ENCODE data around the gene MTF1.
"Not testable (repeated sequence)": the region's sequence is repeated elsewhere in the genome, so short reads cannot be mapped to it uniquely, and the experiment has no call there.

The MTF1 gene

DNA sequence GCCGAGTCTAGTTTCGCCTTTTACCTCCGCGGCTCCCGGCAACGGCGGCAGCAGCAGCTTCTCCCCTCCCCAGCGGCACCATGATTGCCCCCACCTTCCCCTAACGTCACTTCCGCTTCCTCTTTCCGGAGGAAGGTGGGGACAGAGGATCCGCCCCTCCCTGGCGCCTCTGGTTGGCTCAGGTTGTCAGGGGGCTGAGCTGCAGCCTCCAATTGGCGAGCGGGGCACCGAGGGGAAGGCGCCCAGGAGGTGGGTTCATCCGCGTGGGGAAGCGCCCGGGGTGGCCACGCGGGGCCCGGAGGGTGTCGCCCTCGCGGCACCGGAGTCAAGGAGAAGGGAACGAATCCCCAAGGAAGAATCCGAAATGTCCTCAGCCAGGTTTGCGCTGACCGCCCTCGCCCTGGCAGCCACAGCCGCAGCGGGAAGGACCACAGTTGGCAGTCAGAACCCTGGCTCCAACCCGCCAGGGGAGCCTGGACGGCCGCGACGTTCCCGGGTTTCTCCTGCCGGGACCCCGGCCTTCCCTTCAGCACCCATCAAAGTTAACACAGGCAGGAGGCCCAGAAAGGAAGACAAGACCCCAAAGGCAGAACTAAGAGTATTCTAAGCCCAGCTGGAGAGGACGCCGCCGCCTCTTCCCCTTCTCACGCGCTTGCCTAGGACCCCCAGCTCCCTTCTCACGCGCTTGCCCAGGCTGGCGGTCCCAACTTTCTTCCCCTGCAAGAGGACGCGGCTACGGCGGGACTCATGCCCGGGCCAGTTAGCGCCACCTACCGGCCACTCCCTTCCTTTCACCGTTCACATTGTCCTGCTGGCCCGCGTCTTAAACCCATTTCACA is at the start of gene MTF1:
TSS of gene MTF1 (minus strand) at position 86 of the 839 bp plus-strand sequence. CDS start 1,934 bp downstream, outside the sequence.
- DNase-seq, result peak; percentile 89

DNA sequence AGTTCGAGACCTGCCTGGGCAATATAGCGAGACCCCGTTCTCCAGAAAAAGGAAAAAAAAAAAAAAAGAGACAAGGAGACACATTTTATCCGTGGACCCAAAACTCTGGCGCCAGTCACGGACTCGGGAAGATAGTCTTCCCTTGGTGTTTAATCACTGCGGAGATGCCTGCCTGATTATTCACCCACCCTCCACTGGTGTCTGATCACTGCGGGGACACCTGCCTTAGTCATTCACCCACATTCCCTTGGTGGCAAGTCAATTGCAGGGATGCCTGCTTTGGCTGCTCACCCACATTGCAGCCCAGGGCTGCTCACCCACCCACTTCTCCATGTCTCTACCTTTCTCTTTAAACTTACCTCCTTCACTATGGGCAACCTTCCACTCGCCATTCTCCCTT is 49.1 kb upstream of the MTF1 start:
- DNase-seq, result not testable (repeated sequence)

DNA sequence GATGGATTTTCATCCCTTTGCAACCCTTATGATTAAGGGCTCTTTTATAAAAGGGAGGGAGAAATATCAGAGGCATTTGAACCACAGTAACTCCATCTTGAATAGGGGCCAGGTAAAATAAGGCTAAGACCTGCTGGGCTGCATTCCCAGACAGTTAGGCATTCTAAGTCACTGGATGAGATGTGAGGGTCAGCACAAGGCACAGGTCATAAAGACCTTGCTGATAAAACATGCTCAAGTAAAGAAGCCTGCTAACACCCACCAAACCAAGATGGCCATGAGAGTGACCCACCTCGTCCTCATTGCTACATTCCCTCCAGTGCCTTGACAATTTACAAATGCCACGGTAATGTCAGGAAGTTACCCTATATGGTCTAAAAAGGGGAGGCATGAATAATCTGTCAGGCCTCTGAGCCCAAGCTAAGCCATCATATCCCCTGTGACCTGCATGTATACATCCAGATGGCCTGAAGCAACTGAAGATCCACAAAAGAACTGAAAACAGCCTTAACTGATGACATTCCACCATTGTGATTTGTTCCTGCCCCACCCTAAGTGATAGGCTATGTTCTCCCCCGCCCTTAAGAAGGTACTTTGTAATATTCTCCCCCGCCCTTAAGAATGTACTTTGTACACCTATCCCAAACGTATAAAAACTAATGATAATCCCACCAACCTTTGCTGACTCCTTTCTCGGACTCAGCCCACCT is 48.2 kb upstream of the MTF1 start:
- DNase-seq, result not testable (repeated sequence)

GRCh38 chr1:37906591-37906990 is 47.2 kb upstream of the MTF1 start:
- not testable (repeated sequence) for DNase-seq

- no peak for DNase-seq
Measured at GRCh38 chr1:37905727-37906126, 46.3 kb upstream of the MTF1 start.

- DNase-seq, result not testable (repeated sequence)
Measured at GRCh38 chr1:37903921-37904320, 44.5 kb upstream of the MTF1 start.

DNA sequence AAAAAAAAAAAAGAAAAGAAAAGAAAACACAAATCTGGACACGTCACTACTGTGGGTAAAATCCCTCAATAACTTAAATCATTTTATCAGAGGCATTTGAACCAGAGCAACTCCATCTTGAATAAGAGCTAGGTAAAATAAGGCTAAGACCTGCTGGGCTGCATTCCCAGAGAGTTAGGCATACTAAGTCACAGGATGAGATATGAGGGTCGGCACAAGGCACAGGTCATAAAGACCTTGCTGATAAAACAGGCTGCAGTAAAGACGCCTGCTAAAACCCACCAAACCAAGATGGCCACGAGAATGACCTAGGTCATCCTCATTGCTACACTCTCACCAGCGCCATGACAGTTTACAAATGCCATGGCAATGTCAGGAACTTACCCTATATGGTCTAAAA is 43.6 kb upstream of the MTF1 start:
- no peak for DNase-seq

DNA sequence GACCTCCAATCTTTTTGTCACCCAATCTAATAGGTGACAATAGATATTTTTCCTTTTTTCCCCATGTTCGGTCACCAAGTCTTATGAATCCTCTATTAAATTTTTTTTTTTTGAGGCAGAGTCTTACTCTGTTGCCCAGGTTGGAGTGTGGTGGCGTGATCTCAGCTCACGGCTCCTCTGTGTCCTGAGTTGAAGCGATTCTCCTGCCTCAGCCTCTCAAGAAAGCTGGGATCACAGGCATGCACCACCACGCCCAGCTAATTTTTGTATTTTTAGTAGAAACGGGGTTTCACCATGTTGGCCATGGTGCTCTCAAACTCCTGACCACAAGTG is 42.5 kb upstream of the MTF1 start:
- no peak for DNase-seq

DNA sequence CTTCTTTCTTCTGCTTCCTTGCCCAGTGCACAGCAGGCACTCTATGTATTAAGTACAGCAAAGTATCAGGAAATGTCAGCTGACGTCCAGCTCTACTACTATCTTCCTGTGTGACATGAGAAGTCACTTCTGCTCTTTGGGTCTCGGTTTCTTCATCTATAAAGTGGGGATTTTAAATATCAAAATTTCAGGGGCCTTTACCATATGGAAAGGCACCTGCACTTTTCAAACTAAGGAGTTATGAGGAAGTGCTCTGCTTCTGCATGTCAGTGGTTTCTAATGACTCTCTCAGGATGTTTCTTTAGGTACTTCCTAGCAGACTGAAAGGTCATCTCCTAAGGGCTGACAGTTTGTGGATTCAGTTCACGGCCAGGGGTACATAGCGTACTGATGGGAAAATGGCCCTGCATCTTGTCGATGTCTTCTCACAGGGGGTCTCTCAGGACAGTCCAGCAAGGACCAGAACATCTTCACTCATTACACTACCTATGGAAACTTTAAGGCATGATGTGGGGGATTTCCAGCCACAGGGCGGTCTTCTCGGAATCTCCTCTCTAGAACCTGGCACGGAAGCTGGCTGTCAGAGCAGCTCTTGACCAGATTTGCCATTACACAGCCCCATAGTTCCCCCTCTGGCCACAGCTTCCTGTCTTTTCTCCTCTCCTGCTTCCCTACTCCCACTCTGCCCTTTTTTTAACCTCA is 42.0 kb upstream of the MTF1 start:
- peak; percentile 54 for DNase-seq

DNA sequence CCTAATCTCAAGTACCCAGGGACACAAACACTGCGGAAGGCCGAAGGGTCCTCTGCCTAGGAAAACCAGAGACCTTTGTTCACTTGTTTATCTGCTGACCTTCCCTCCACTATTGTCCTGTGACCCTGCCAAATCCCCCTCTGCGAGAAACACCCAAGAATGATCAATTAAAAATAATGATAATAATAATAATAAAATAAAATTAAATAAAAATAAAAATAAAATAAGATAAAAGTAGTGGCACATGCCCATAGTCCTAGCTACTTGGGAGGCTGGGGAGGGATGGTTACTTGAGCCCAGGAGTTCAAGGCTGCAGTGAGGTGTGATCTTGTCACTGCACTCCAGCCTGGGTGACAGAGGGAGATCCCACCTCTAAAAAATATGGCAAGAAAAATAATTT is 38.2 kb upstream of the MTF1 start:
- DNase-seq, result not testable (repeated sequence)

- no peak for DNase-seq
Measured at GRCh38 chr1:37893673-37894072, 34.3 kb upstream of the MTF1 start.

- no peak for DNase-seq
Measured at GRCh38 chr1:37892151-37893047, 33.0 kb upstream of the MTF1 start.

- peak; percentile 10 for DNase-seq
Measured at GRCh38 chr1:37890378-37891014, 31.1 kb upstream of the MTF1 start.

GRCh38 chr1:37888022-37888700 is 28.8 kb upstream of the MTF1 start:
- no peak for DNase-seq

GRCh38 chr1:37884145-37884544 is 24.8 kb upstream of the MTF1 start:
- DNase-seq, result no peak

- DNase-seq, result peak; percentile 5
Measured at GRCh38 chr1:37883671-37884070, 24.3 kb upstream of the MTF1 start.

DNA sequence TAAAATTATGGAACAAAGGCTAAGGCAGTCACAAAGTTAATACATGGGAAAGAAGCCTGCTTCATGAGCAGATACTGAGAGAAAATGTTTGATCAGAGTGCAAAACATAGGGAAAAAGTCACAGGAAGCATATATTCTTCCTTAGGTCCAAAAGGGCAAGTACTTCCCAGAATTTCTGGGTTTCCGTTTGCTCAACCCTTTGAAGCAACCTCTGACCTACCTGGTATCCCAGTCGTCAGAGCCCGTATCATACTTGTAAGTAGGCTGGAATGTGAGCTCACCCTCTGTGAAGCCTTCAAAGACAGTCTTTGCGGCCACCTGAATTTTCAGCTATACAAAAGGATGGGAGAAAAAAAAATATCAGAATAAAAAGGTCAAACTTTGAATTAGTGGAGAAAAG is 20.5 kb upstream of the MTF1 start:
- DNase-seq, result no peak

- DNase-seq, result no peak
Measured at GRCh38 chr1:37878071-37878470, 18.7 kb upstream of the MTF1 start.

DNA sequence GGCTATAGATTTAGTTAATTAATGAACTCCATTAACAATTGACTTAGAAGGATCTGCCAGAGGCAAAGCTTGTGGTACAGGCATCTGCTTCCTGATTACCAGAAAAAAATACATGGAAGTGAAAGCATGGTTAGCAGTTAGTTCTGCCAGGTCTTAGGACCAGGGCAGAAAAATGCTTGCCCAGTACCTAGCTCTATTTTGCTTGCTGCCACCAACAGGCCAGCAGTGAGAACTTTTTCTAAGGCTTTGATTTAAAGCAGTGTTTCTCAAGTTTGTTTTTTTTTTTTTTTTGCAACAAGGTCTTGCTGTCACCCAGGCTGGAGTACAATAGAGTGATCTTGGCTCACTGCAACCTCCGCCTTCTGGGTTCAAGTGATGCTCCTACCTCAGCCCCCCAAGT is 16.4 kb upstream of the MTF1 start:
- DNase-seq, result no peak

DNA sequence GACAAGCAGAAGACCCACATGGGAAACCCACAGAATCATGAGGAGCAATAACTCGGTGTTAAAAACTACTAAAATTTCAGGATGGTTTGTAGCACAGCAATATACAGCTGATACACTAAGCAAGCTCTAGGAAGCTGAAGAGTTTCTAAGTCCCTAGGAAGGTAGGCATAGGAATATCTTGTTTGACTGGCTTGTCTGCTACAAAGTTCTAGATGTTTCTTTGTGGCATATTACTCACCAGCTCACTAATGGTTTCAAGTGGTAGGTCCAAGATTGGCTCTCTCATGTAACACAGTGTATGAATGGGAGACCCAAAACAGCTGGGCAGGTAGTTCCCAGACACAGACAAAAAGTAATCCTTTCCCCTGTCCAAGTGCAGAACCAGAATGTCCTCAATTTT is 13.3 kb upstream of the MTF1 start:
- DNase-seq, result no peak

DNA sequence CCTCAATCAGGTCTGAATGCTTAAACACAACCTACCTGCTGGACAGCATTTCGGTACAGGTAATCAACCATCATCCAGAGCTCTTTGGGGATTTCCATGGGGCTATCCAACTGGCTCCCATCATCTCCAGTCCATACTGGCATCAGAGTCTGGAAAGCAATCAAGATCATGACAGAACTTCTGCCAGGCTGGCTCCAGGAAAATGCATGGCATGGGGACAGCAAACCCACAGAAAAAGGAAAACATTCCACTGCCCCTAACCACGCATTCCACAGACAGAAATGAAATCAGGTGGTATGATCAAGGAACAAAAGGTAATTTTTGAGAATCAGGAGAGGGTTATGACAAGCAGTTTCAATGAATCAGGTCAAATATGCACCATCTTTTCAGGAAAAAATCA is 9.1 kb upstream of the MTF1 start:
- no peak for DNase-seq

GRCh38 chr1:37867784-37868183 is 8.4 kb upstream of the MTF1 start:
- no peak for DNase-seq

Measured in KG1 (cell line).